ENCODE data around the gene SLC27A6.

SLC27A6 gene

DNA sequence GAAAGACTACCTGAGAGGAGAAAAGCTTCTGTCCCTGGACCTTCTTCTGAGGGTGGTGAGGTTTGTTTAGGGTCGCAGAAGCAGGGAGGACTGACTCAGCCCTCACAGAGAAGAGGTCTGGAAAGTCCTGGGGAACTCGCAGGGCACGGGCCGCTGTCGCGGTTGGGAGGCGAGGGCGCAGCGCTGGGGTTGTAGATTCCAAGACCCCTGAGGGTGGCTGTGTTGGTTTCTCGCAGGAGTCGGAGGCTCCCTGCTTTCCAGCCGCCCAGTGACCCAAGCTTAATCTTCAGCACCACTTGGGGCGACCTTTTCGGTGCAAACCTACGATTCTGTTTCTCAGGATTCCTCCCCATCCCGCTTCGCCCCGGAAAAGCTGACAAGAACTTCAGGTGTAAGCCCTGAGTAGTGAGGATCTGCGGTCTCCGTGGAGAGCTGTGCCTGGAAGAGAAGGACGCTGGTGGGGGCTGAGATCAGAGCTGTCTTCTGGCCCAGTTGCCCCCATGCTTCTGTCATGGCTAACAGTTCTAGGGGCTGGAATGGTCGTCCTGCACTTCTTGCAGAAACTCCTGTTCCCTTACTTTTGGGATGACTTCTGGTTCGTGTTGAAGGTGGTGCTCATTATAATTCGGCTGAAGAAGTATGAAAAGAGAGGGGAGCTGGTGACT, 482 bp downstream of the SLC27A6 start:
- in situ Hi-C loops (cut with HindIII; ENCODE audit: low pct_unique_long_range_greater_than_20kb, low sequenced_read_pairs) = no loop called here
- TF ChIP-seq JUND (IDR thresholded peaks at IDR 0.05; ENCODE audit: low read depth) = no peak

GRCh38 chr5:128966375-128966774, 1.1 kb downstream of the SLC27A6 start:
- TF ChIP-seq JUND (IDR thresholded peaks at IDR 0.05; ENCODE audit: low read depth) = no peak
- in situ Hi-C loops (cut with HindIII; ENCODE audit: low pct_unique_long_range_greater_than_20kb, low sequenced_read_pairs) = no loop called here
- no peak for DNase-seq (ENCODE audit: low read depth in 1 of 2, low spot score in 1 of 2)

More for the DNA sequence above, 482 bp downstream of the SLC27A6 start:
- no peak for DNase-seq (ENCODE audit: low read depth in 1 of 2, low spot score in 1 of 2)

GRCh38 chr5:128966846-128967245, 1.6 kb downstream of the SLC27A6 start:
- TF ChIP-seq JUND (IDR thresholded peaks at IDR 0.05; ENCODE audit: low read depth) = no peak
- DNase-seq (ENCODE audit: low read depth in 1 of 2, low spot score in 1 of 2) = no peak
- in situ Hi-C loops (cut with HindIII; ENCODE audit: low pct_unique_long_range_greater_than_20kb, low sequenced_read_pairs) = no loop called here

DNA sequence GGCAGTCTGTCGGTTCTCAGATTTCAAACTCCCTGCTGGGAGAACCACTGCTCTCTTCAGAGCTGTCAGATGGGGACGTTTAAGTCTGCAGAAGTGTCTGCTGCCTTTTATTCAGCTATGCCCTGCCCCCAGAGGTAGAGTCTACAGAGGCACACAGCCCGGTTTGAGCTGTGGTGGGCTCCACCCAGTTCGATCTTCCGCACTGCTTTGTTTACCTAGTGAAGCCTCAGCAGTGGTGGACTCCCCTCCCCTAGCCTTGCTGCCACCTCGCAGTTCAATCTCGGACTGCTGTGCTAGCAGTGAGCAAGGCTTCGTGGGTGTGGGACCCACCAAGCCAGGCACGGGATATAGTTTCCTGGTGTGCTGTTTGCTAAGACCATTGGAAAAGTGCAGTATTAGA, 8.0 kb downstream of the SLC27A6 start:
- TF ChIP-seq JUND (IDR thresholded peaks at IDR 0.05; ENCODE audit: low read depth) = no peak
- no peak for DNase-seq (ENCODE audit: low read depth in 1 of 2, low spot score in 1 of 2)
- in situ Hi-C loops (cut with HindIII; ENCODE audit: low pct_unique_long_range_greater_than_20kb, low sequenced_read_pairs) = no loop called here

DNA sequence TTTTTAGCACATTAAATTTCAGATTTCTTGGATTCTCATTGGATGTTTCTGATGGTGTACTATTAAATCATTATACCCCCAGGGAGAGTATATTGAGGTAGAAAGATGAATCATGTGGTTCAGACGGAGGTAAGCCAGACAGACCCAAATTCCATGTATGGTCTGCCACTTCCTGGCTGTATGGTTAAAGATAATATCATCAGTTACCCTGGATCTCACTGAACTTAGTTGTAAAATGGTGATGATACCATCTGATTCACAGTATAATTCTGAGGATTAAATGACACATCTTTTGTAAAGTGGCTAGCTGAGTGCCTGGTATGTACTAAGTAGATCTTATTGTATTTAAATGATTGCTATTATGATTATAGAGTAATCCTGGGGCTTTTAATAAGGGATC, 9.3 kb downstream of the SLC27A6 start:
- no peak for TF ChIP-seq JUND (IDR thresholded peaks at IDR 0.05; ENCODE audit: low read depth)
- no peak for DNase-seq (ENCODE audit: low read depth in 1 of 2, low spot score in 1 of 2)
- in situ Hi-C loops (cut with HindIII; ENCODE audit: low pct_unique_long_range_greater_than_20kb, low sequenced_read_pairs) = no loop called here

DNA sequence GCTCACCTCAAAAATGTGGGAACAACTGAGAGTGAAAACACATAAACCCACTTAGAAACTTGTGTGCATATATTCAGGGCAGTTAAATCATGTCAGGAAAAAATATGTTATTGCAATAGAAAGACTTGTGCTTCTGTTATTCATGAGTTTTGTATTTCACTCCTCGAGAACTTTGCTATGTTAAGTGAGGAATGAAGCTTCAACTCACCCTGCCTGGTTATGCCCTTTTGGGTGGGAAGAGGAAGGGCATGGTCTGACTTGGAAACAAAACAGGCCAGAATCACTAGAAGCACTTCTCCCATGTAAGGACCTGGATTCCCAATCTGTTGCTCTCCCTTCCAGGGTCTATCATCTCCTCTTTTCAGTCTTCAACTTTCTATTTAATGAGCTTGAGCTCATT, 14.5 kb downstream of the SLC27A6 start:
- no peak for TF ChIP-seq JUND (IDR thresholded peaks at IDR 0.05; ENCODE audit: low read depth)
- no peak for DNase-seq (ENCODE audit: low read depth in 1 of 2, low spot score in 1 of 2)
- in situ Hi-C loops (cut with HindIII; ENCODE audit: low pct_unique_long_range_greater_than_20kb, low sequenced_read_pairs) = no loop called here

DNA sequence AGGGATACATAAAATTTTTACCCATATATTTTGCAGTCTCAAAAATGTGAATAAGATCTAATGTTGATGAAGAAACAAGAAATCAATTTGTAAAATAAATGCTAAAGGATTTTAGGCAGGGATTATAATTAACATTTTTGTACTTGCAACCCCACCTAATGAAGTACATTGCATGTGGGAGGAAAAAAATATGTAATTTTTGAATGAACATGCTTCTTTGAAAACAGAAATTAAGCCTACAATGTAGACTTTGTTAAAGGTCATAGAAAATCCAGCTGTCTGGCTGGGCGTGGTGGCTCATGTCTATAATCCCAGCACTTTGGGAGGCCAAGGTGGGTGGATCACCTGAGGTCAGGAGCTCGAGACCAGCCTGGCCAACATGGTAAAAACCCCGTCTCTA, 15.6 kb downstream of the SLC27A6 start:
- in situ Hi-C loops (cut with HindIII; ENCODE audit: low pct_unique_long_range_greater_than_20kb, low sequenced_read_pairs) = no loop called here
- DNase-seq (ENCODE audit: low read depth in 1 of 2, low spot score in 1 of 2) = no peak
- no peak for TF ChIP-seq JUND (IDR thresholded peaks at IDR 0.05; ENCODE audit: low read depth)

GRCh38 chr5:128984480-128984879, 19.2 kb downstream of the SLC27A6 start:
- no peak for TF ChIP-seq JUND (IDR thresholded peaks at IDR 0.05; ENCODE audit: low read depth)
- DNase-seq (ENCODE audit: low read depth in 1 of 2, low spot score in 1 of 2) = no peak
- in situ Hi-C loops (cut with HindIII; ENCODE audit: low pct_unique_long_range_greater_than_20kb, low sequenced_read_pairs) = no loop called here

DNA sequence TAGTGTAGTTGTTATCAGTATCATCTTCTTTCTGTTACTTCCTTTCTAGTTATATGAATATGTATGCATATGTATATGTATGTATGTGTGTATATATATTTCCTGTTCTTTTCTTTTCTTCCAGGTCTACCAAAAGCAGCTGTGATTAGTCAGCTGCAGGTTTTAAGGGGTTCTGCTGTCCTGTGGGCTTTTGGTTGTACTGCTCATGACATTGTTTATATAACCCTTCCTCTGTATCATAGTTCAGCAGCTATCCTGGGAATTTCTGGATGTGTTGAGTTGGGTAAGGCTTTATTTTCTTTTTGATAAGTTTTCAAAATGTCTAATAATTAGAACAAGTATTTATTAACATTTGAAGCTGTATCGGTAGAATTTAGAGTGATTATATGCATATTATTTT, 23.2 kb downstream of the SLC27A6 start:
- no peak for TF ChIP-seq JUND (IDR thresholded peaks at IDR 0.05; ENCODE audit: low read depth)
- in situ Hi-C loops (cut with HindIII; ENCODE audit: low pct_unique_long_range_greater_than_20kb, low sequenced_read_pairs) = no loop called here
- DNase-seq (ENCODE audit: low read depth in 1 of 2, low spot score in 1 of 2) = no peak

DNA sequence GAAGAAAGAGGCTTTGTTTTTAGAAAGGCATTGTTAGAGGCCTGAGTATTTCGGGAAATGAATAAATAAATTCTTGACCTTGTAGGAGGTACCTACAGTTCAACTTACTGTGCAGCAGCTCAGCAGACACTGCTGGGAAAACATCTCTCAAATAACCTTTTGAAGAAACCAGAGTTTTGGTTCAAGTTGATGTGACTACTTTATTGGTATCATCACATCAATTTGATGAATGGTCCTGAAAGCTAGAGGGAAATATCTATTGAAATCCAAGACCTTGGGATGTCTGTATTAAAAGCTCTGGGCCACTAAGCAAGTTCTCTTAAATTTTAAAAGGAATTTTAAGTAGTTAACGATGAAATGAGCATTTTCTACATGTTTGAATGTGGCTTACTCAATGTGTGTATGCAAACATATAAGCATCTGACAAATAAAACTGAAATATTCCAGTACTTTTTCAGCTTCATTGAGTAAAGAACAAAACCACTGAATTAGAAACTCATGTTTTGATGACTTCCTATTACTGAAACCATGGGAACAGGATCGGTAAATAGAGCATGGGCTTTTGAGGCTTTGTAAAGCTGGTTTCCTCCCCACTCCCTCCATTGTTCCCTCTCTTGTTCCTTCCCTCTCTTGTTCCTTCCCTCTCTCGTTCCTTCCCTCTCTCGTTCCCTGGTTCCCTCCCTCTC, 36.7 kb downstream of the SLC27A6 start:
- in situ Hi-C loops (cut with HindIII; ENCODE audit: low pct_unique_long_range_greater_than_20kb, low sequenced_read_pairs) = no loop called here
- no peak for TF ChIP-seq JUND (IDR thresholded peaks at IDR 0.05; ENCODE audit: low read depth)
- no peak for DNase-seq (ENCODE audit: low read depth in 1 of 2, low spot score in 1 of 2)

GRCh38 chr5:129002527-129002842, 37.2 kb downstream of the SLC27A6 start:
- TF ChIP-seq JUND (IDR thresholded peaks at IDR 0.05; ENCODE audit: low read depth) = no peak
- in situ Hi-C loops (cut with HindIII; ENCODE audit: low pct_unique_long_range_greater_than_20kb, low sequenced_read_pairs) = no loop called here
- no peak for DNase-seq (ENCODE audit: low read depth in 1 of 2, low spot score in 1 of 2)

GRCh38 chr5:129003232-129003631, 37.9 kb downstream of the SLC27A6 start:
- peak in 1 of 2 experiments; percentile 77 for DNase-seq (ENCODE audit: low read depth in 1 of 2, low spot score in 1 of 2)
- in situ Hi-C loops (cut with HindIII; ENCODE audit: low pct_unique_long_range_greater_than_20kb, low sequenced_read_pairs) = no loop called here
- no peak for TF ChIP-seq JUND (IDR thresholded peaks at IDR 0.05; ENCODE audit: low read depth)

DNA sequence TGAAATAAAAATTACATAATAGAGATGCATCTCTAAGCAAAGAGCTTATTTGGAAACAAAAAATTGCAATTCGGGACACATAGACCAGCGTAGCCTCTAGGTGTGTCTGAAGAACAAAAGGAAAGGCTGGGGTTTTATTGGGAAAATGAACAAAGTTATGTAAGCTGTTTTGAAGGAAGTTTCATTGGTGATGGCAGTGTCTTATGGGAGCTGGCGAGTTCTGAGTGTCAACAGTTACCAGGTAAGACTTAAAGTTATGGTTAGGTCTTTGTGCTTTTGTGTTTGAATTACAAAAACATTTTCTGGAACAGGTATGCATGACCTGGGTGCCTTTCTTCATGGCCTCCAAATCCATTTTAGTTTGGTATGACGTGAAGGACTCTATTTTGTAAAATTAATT, 48.9 kb downstream of the SLC27A6 start:
- no peak for TF ChIP-seq JUND (IDR thresholded peaks at IDR 0.05; ENCODE audit: low read depth)
- peak; percentile 5 to 15 for DNase-seq (ENCODE audit: low read depth in 1 of 2, low spot score in 1 of 2)
- in situ Hi-C loops (cut with HindIII; ENCODE audit: low pct_unique_long_range_greater_than_20kb, low sequenced_read_pairs) = no loop called here

DNA sequence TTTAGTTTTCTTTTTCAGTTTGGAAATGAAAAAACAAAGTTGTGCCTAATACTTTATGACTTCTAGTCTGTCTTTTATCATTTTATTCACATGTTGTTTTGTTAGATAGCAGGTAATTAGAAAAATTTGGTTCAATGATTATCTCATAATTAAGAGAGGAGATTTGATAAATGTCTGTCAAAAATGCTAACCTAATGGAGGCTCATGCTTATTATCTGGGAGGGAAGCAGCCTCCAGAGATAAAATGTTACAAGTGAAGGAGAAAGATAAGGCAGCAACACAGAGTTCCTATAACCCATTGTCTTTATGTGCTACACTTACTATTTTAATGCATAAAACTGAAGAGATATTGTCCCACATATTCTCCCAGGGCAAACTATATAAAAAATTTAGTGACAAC, 53.5 kb downstream of the SLC27A6 start:
- no peak for TF ChIP-seq JUND (IDR thresholded peaks at IDR 0.05; ENCODE audit: low read depth)
- in situ Hi-C loops (cut with HindIII; ENCODE audit: low pct_unique_long_range_greater_than_20kb, low sequenced_read_pairs) = no loop called here
- DNase-seq (ENCODE audit: low read depth in 1 of 2, low spot score in 1 of 2) = no peak

Data from T47D (cell line).